ENCODE data around the gene TTC3.

GRCh38 chr21:37043818-37044217 lies 29.2 kb upstream of the TTC3 start:
- TF ChIP-seq CENPX (CRISPR knock-in tag; IDR thresholded peaks at IDR 0.05) (no peak), RFX5 (IDR thresholded peaks at IDR 0.05; ENCODE audit: low read depth, low read length) (no peak), CHD4 (IDR thresholded peaks at IDR 0.05; ENCODE audit: borderline replicate concordance, low read length) (no peak), SMC3 (IDR thresholded peaks at IDR 0.05; ENCODE audit: low read length) (no peak), LBX2 (CRISPR knock-in tag; IDR thresholded peaks at IDR 0.05; ENCODE audit: borderline replicate concordance) (no peak), CTCF (CRISPR knock-in tag; IDR thresholded peaks at IDR 0.05) (no peak), CHD2 (IDR thresholded peaks at IDR 0.05; ENCODE audit: low read depth, low read length) (no peak), ARNT (IDR thresholded peaks at IDR 0.05) (no peak), ZNF124 (CRISPR knock-in tag; IDR thresholded peaks at IDR 0.05) (no peak), SRF (IDR thresholded peaks at IDR 0.05; ENCODE audit: low read depth, low read length) (no peak), REST (IDR thresholded peaks at IDR 0.05; ENCODE audit: borderline replicate concordance in 1 of 2, low read depth in 1 of 2, low read length in 2 of 2) (no peak)

Data from HepG2 (cell line).